ENCODE data around the gene ZNF200. TPM values are rescaled to one million over a fixed set of nuclear protein-coding genes. Genes with fewer than 3 reads are reported as not detected.
A peak's percentile ranks its signal among the peaks of the same experiment; 100 is the strongest.

The ZNF200 gene
- total RNA-seq, 1 donor from 2014 or later = 11.2 TPM

DNA sequence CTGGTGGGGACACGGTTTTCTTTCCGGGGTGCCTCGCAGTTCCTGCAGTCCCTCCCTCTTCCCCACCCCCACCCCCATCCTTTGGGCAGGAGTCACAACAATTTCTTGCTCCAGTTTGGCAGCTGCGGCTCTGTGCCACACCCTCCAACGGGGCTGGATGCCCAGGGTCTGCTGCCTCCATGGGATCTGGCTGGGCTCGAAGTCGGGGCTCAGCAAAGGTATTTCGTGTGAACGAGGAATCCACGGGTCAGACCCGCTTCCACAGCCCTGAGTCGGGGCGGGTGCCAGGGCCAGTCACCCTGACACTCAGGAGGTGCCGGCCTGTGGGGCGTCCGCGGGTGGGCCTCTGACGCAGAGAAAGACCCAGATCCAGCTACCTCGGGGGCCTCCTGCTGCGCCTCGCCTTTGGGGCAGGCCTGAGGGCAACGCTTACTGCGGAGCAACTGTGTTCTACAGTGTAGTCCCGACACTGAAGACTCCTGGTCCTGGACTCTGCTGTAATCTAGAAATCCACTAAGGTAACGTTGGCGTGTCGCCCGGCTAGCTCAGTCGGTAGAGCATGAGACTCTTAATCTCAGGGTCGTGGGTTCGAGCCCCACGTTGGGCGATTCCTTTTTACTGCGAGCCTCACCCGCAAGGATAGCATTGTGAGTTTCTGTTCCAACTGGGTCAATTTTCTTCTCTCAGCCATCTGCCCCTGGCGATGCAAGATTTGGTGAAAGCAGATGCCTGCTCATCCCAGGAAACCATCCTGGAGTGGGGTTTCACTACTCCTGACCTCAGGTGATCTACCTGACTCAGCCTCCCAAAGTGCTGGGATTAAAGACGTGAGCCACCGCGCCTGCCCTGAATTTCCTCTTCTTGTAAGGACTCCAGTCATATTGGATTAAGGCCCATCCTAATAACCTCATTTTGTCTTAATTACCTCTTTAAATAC, 59.5 kb downstream of the ZNF200 start:
- TF ChIP-seq, protein P1, sequence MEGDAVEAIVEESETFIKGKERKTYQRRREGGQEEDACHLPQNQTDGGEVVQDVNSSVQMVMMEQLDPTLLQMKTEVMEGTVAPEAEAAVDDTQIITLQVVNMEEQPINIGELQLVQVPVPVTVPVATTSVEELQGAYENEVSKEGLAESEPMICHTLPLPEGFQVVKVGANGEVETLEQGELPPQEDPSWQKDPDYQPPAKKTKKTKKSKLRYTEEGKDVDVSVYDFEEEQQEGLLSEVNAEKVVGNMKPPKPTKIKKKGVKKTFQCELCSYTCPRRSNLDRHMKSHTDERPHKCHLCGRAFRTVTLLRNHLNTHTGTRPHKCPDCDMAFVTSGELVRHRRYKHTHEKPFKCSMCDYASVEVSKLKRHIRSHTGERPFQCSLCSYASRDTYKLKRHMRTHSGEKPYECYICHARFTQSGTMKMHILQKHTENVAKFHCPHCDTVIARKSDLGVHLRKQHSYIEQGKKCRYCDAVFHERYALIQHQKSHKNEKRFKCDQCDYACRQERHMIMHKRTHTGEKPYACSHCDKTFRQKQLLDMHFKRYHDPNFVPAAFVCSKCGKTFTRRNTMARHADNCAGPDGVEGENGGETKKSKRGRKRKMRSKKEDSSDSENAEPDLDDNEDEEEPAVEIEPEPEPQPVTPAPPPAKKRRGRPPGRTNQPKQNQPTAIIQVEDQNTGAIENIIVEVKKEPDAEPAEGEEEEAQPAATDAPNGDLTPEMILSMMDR (IDR thresholded peaks at IDR 0.05; ENCODE audit: unreplicated experiment) = no peak
- peaks cover 3% of the 10 kb centered on the region for H3K4me1 Mint-ChIP-seq (ENCODE audit: low read depth)

DNA sequence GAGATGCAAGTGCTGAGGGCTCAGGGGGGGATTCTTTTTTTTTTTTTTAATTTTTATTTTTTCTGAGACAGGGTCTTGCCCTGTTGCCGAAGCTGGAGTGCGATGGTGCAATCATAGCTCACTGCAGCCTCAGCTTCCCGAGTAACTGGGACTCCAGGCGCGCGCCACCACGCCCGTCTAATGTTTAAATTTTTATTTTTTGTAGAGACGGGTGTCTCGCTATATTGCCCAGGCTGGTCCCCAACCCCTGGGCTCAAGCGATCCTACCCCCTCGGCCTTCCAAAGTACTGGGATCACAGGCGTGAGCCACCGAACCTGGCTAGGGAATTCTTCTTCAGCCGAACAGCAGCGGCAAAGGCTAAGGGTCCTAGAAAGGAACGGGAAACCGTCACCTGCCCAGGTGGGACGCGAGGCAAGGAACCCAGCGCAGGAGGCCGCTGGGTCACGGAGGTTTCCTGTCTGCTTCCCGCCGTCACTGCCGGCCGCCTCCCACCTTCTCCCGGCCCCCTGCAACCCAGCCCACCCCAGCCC, 60.3 kb downstream of the ZNF200 start:
- Mint-ChIP-seq H3K4me1 (ENCODE audit: low read depth) (peaks cover 3% of the 10 kb centered on the region), H3K9me3 (ENCODE audit: low read depth) (no peaks in the 10 kb centered on the region), H3K36me3 (ENCODE audit: insufficient read depth) (no peaks in the 10 kb centered on the region), H3K27ac (no peak overlapping the region), H3K27me3 (peaks cover 90% of the 10 kb centered on the region), H3K4me3 (ENCODE audit: low read depth) (no peak overlapping the region)
- no peak for DNase-seq (ENCODE audit: low spot score, unreplicated experiment)
- TF ChIP-seq, protein P1 (IDR thresholded peaks at IDR 0.05; ENCODE audit: unreplicated experiment) = no peak

More for the DNA sequence above, 59.5 kb downstream of the ZNF200 start:
- no peaks in the 10 kb centered on the region for H3K9me3 Mint-ChIP-seq (ENCODE audit: low read depth)
- H3K27ac Mint-ChIP-seq = no peak overlapping the region
- peaks cover 90% of the 10 kb centered on the region for H3K27me3 Mint-ChIP-seq
- H3K4me3 Mint-ChIP-seq (ENCODE audit: low read depth) = no peak overlapping the region
- DNase-seq (ENCODE audit: low spot score, unreplicated experiment) = no peak
- H3K36me3 Mint-ChIP-seq (ENCODE audit: insufficient read depth) = no peaks in the 10 kb centered on the region

DNA sequence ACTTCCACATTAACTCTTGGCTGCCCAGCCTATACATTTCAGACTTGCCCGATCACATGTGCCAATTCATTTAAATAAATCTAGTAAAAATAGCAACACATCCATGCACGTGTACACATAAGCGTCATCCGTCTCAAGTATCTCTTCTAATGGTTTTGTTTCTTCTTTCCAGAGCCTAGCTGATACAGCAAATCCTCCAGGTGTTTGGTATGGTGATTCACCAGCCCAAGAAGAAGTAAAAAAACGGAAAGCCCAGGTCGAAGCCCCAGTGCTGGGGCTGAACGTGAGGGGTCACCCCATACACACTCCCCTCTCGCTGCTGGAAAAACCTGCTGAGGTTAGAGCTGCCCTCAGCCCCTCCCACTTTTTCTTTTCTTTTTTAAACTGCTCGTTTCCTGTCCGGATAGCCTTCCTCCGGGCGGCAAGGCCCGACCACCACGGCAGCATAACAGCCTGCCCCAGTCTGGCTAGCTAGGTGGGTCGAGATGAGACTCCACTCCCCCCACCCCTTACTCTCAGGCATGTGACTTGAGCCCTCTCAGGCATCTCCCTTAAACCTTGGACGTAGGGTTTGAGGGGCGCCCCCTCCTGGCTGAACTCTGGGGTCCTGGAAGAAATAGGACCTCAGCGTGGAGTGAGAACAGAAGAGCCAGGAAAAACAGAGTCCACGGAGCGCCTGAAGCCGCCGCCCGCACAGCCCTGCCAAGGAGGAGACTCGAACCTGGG, 60.9 kb downstream of the ZNF200 start:
- H3K27ac Mint-ChIP-seq = no peak overlapping the region
- peaks cover 3% of the 10 kb centered on the region for H3K4me1 Mint-ChIP-seq (ENCODE audit: low read depth)
- TF ChIP-seq, protein P1 (IDR thresholded peaks at IDR 0.05; ENCODE audit: unreplicated experiment) = peak; percentile 50
- DNase-seq (ENCODE audit: low spot score, unreplicated experiment) = no peak
- peak overlapping the region; percentile 11 for H3K4me3 Mint-ChIP-seq (ENCODE audit: low read depth)
- H3K9me3 Mint-ChIP-seq (ENCODE audit: low read depth) = no peaks in the 10 kb centered on the region
- H3K27me3 Mint-ChIP-seq = peaks cover 90% of the 10 kb centered on the region
- H3K36me3 Mint-ChIP-seq (ENCODE audit: insufficient read depth) = no peaks in the 10 kb centered on the region

Other genes with a start within 250 kb of the ZNF200 start
- gene CLDN9, start 222.2 kb downstream of the ZNF200 start, total RNA-seq = 2.2 and 2.9 TPM in 2 replicates
- gene CLDN6, start 217.0 kb downstream of the ZNF200 start, total RNA-seq = 563 and 578 TPM in 2 replicates
- gene TNFRSF12A, start 214.8 kb downstream of the ZNF200 start, total RNA-seq = 44.3 and 57.4 TPM in 2 replicates
- 22.4 and 25.3 TPM in 2 replicates for gene HCFC1R1, start 211.2 kb downstream of the ZNF200 start, total RNA-seq
- 44.1 and 47.4 TPM in 2 replicates for gene THOC6, start 211.1 kb downstream of the ZNF200 start, total RNA-seq
- 10.4 and 11.7 TPM in 2 replicates for gene BICDL2, start 198.2 kb downstream of the ZNF200 start, total RNA-seq
- gene MMP25, start 188.6 kb downstream of the ZNF200 start, total RNA-seq = 0.13 and 0.19 TPM in 2 replicates
- 2.9 and 4.6 TPM in 2 replicates for gene IL32, start 169.5 kb downstream of the ZNF200 start, total RNA-seq
- gene ZSCAN10, start 135.9 kb downstream of the ZNF200 start, total RNA-seq = 0.33 and 0.34 TPM in 2 replicates
- gene ZNF205, start 122.6 kb downstream of the ZNF200 start, total RNA-seq = 23.3 and 23.9 TPM in 2 replicates
- 13.1 and 13.4 TPM in 2 replicates for gene ZNF213, start 100.1 kb downstream of the ZNF200 start, total RNA-seq
- not detected in 2 replicates for gene OR1F1, start 47.0 kb downstream of the ZNF200 start, total RNA-seq
- gene MEFV, start 21.5 kb upstream of the ZNF200 start, total RNA-seq = not detected in 2 replicates
- gene ZNF263, start 48.3 kb upstream of the ZNF200 start, total RNA-seq = 29.4 and 33.8 TPM in 2 replicates
- gene TIGD7, start 70.3 kb upstream of the ZNF200 start, total RNA-seq = 5.4 and 5.8 TPM in 2 replicates
- 57.4 and 58.7 TPM in 2 replicates for gene ZNF75A, start 70.3 kb upstream of the ZNF200 start, total RNA-seq
- 0.19 TPM in 1 of 2 replicates, not detected in the other for gene OR2C1, start 120.7 kb upstream of the ZNF200 start, total RNA-seq
- 19.1 and 21.3 TPM in 2 replicates for gene ZSCAN32, start 165.8 kb upstream of the ZNF200 start, total RNA-seq
- gene ZNF174, start 166.1 kb upstream of the ZNF200 start, total RNA-seq = 13.5 and 13.6 TPM in 2 replicates
- gene ZNF597, start 208.3 kb upstream of the ZNF200 start, total RNA-seq = 2.0 and 2.2 TPM in 2 replicates
- 66.8 and 71.3 TPM in 2 replicates for gene NAA60, start 208.5 kb upstream of the ZNF200 start, total RNA-seq